IPS-NIHi11 (cell line): ENCODE data around the gene AMZ1.
"Not testable (repeated sequence)": the region's sequence is repeated elsewhere in the genome, so short reads cannot be mapped to it uniquely, and the experiment has no call there.

Experiments used
- DNase-seq: peaks from one replicate; pipeline ENCODE4 v3.0.0; 2012; ENCODE audit warnings: mixed read lengths, low spot score

Gene AMZ1

DNA sequence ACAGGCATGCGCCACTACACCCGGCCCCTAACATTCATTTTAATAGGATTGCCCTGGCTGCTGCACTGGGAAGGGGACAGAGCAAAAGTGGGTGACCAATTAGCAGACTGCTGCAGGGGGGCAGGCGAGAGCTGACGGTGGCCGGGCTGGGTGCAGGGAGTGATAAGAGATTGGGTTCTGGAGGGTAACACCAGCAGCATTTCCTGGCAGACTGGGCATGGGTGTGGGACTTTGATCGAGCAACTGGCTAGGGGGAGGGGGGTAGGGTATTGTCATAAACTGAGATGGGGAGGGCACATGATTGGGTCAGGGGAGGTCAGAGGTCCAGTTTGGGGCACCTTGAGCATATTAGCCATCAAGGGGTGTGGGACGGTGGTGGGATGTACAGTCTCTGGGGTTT lies 20.2 kb upstream of the AMZ1 start:
- no peak for DNase-seq

DNA sequence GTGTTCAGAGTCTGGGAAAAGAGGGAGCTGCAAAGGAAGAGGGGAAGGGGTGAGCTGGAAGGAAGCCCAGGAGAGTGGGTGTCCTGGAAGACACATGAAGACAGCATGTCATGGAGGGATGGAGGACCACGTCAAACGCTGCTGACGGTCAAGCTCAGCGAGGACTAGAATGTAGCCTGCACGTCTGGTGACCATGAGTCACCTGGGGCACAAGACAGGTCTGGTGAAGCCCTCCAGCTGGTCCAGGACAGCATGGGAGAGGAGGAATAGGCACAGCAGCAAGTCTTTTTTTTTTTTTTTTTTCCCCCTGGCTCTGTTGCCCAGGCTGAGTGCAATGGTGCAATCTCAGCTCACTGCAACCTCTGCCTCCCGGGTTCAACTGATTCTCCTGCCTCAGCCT lies 19.6 kb upstream of the AMZ1 start:
- no peak for DNase-seq

DNA sequence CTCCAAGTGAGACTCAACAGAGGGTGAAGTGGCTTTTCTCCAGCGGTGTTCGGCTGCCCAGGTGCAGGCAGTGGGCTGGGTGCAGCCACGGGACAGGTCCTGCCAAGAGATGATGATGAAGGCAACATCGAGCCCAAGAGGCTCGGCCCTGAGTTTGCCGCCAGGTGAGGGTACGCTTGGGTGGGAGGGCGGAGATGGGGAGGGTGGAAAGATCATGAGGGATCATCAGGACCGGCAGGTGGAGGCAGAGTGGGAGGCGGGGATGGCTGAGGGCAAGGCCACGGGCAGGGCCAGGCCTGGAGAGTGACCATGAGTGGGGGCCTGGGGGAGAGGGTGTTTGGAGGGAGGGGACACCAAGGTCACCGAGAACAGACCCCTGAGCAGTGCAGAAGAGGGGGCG lies 17.8 kb upstream of the AMZ1 start:
- DNase-seq: no peak

DNA sequence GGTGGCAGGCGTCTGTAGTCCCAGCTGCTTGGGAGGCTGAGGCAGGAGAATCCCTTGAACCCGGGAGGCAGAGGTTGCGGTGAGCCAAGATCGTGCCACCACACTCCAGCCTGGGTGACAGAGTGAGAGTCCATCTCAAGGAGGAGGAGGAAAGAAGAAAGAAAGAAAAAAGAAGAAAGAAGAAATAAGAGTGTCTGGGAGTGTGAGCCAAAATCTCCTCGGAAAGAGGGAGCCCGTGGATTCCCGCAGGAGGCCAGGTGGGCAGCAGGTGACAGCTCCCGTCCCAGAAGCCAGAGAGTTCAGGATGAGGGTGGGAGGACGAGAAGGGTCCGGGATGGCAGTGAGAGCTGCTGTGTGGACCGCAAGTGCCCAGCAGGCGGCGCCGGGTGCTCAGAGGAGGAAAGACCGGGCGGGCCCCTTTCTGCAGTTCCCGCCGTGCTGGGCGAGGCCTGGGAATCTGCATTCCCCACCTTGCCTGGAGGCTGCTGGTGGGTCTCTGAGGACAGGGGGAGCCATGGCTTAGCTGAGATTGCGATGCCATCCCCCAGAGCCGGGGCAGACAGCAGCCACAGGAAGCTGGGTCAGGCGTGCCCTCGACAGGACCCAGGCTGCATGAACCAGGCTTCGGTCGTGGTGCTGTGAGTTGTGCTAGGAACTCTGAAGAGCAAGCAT lies 17.1 kb upstream of the AMZ1 start:
- peak; percentile 91 for DNase-seq

DNA sequence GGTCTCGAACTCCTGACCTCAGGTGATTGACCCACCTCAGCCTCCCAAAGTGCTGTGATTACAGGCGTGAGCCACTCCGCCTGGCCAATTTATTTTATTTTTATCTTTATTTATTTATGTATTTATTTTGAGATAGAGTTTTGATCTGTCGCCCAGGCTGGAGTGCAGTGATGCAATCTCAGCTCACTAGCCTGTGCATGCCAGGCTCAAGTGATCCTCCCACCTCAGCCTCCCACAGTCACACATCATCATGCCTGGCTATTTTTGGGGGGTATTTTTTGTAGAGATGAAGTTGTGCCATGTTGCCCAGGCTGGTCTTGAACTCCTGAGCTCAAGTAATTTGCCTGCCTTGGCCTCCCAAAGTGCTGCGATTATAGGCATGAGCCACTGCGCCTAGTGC lies 14.8 kb upstream of the AMZ1 start:
- DNase-seq: not testable (repeated sequence)

DNA sequence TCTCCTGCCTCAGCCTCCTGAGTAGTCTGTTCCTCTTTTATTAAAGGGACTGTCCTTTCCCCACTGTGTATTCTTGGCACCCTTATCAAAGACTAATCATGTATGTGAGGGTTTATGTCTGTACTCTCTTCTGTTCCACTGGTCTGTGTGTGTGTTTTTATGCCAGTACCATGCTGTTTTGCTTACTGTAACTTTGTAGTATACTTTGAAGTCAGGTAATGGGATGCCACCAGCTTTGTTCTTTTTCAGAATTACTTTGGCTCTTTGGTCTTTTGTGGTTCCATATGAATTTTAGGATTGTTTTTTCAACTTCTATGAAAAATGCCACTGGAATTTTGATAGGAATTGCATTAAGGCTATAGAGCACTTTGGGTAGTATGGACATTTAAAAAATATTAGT lies 14.1 kb upstream of the AMZ1 start:
- DNase-seq: no peak

DNA sequence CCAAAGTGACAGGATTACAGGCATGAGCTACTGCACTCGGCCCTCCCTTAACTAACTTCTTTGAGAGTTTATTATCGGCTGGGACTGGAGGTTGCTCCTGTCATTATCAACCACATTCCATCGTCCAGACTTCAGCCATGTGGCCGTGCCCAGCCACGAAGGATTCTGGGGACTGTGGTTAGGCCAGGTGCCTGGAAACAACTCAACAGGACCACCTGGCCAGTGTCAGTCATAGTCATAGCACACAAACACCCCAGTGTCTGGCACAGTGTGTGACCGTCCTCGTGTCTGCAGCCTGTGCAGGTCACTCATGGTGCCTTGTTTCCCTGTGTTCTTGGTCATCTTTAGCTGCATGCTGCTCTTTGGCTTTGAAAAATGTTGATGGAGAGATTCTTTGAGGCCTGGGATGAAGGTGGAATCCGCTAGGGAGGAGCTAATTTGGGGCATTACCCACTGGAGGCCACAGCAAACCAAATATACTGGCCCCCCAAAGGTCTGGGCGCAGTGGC lies 12.7 kb upstream of the AMZ1 start:
- DNase-seq: no peak

DNA sequence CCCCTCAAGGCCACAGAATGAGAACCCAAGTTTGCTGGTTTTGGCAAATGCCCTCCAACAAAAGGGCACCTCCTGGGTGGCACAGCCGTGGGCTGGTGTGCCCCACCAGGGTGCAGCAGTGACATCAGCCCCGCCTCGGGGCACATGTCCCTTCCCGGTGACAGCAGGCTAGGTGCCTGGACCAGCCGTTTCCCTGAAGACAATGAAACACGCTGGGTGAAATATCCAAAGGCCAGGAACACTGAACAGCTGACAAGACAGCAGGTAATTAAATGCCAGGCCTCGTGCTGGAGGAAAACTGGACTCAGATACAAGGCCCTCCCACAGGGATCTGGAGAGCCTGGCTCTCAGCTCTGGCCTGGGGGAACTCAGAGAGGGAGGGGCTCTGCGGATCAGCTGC lies 11.4 kb upstream of the AMZ1 start:
- DNase-seq: not testable (repeated sequence)

DNA sequence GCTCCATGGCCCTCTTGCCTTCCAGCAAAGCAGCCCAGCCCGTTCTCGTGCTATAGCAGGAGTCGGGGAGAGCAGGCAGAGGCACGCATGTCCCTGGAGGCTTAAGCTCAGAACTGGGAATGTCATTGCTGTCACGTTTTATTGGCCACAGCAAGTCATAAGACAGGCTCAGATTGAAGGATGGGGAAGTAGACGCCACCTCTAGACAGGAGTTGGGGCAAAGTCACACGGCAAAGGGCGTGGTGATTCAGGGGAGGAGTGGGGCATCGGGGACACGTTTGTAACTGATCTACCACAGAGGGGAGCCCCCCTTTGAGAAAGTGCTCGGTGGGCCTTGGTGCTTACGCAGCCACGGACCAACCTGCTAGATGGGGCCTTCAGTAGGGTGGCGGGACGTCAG lies 9.5 kb upstream of the AMZ1 start:
- not testable (repeated sequence) for DNase-seq

DNA sequence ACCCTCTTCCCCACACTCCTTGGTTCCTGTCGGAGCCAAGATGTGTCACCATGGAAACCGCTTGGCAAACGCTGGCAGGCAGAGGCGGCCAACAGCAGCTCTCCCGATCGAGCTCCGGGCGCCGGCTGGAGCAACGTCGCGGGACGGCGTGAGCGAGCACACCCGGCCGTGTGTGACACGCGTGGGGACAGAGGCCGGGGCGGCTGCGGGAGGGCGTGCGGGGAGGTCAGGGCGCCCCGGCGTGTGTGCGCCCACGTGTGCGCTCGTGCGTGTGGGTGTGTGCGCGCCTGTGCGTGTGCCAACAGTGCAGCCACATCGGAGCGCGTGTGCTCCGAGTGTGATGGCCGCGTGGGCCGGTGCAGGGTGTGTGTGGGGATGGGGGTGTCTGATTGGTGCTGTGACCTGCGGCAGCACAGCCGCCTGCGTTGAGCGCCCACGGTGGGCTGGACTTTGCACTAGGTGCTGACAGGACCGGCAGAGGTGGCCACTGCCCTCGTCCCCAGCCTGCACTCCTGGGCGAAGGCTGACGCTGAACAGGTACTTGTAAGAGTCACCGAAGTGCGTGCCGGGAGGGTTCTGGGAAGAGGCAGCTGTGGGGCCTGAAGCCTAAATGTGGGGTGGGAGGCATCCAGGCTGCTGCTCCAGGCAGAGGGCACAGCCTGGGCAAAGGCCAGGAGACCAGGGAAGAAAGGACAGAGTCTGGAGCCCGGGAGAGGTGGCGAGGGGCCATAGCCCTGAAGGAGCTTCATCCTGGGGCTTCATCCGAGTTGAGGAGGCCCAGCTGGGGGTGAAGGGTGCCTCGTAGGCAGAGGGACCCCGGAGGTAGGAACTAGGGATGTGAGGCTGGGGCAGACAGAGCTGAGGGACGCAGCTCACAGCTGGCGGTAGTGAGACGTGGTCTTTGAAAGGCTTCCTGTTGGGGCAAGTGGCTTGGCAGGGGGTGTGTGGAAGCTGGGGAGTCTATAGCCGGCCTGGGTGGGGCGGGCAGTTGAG lies 8.6 kb upstream of the AMZ1 start:
- not testable (repeated sequence) for DNase-seq

DNA sequence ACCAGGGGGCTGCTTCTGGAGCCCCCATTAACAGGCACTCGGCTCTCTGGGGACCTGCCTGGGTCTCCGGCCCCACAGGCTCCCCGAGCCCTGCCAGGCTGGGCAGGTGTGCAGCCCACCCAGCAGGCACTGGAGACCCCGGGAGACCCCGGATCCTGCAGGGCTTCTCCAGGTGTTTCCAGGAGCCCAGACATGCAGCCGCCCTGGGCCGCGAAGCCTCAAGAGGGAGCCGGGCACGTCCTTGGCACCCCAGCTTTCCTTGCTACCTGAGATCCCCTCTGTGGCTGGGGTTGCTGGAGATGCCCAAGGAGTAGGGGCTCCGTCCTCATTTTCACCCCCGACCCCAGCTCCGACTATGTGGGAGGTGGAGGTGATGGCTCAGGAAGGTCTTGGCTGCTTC lies 7.7 kb upstream of the AMZ1 start:
- DNase-seq: no peak

DNA sequence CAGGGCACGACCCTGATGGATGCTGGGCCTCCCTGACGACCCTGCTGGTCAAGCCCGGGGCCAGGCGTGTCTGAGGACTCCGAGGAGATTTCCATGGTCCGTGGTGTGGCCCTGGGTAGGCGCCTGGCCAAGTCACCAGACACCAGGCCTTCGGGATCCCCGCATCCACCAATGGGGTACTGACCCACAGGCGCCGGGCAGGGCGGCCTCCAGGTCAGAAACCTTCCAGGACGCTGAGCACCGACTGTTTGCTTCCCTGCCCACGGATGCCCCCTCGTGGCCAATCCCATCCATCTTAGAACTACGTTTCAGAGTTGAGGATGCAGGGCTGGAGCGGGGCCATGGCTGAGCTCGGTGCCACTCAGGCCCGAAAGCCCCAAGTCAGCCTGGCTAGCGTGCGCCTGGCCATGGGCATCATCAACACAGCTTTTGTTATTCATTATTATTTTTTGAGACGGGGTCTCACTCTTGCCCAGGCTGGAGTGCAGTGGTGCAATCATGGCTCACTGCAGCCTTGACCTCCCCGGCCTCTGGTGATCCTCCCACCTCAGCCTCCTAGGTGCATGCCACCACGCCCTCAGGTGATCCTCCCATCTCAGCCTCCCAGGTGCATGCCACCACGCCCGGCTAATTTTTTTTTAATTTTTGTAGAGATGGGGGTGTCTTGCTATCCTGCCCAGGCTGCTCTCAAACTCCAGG lies 7.1 kb upstream of the AMZ1 start:
- DNase-seq: peak; percentile 93

DNA sequence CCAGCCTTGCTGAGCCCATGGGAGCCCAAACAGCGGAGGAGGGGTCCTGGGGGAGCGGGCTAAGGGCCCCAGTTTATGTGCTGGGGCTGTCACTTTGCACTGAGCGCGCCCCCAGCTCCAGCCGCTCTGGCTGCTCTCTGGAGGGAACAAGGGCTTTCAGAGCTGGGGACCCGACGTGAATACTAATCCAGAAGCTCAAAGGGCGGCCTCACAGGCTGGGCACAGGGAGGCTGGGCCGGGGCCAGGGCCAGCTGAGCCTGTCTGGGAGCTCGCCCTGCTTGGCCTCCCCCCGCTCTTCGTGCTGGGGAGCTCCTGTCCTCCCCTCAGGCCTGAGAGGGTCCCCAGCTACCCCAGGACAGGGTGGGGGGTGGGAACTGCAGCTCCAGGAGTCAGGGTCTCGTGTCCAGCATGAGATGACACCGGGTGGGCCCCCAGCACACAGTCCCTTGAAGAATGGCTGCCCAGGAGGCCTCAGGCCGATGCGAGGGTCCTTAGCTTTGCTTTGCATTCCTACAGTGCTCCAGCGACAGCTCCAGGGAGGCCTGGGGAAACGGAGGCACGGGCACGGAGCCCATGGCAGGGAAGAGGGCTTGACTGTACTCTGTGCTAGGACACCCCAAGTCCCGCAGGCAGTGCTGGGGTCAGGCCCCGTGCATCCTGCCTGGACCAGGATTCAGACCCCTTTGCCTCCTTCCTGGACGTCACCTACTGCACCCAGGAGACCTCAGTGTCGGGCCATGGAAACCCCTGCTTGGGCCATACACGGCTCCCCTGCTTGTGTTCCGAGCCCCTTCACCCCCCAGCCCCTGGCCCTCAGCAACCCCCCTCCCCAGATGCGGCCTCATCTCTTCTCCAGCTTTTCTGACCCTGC lies 5.8 kb upstream of the AMZ1 start:
- no peak for DNase-seq

DNA sequence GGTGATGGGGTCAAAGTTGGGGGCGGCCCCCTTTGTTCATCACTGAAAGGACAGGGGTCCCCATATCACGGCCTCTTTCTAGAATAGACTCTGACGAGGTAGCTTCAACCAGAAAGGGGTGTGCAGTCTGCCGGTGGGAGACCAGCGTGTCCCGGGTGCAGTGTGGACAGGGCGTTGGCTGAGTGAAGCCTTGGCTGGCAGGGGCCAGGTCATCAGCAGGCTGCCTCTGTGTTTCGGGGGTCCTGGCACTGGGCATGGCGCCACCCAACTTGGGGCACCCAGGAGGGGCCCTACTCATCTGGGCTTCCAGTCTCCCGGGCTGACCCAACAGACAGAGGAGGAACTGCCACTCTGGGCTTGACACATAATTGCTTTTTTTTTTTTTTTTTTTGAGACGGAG lies 3.5 kb upstream of the AMZ1 start:
- no peak for DNase-seq

DNA sequence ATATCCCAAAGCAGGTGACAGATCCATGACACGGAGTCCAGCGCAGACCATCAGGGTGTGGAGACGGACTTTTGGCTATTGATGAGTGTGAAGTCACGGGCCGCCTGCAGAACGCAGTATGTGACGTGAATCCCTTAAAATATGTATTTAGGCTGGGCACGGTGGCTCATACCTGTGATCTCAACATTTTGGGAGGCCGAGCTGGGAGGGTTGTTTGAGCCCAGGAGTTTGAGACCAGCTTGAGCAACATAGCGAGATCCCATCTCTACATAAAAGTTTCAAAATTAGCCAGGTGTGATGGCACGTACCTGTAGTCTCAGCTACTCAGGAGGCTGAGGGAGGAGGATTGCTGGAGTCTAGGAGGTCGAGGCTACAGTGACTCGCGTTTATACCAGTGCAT lies 1.9 kb upstream of the AMZ1 start:
- DNase-seq: no peak

DNA sequence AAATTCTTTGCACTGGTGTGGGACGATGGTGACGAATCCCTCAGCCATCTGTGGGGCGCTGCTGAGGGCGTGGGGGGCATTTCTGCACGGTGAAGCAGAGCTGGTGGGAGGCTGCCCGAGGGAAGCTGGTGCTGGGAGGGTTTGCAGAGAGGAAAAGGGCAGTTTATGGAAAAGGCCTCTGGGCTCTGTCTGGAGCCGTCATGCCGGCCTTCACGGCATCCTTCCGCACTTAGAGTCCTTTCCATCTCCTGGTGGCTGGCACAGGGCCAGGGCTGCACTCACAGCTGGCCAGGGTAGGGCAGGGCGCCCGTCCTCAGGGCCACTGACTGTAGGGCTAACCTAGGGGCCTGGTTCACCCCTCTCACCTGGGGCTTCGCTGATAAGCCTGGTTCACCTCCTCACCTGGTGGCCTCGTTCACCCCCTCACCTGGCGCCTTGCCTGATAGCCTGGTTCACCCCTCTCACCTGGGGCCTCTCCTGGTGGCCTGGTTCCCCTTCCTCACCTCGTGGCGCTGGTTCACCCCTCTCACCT lies 598 bp upstream of the AMZ1 start:
- DNase-seq: no peak

DNA sequence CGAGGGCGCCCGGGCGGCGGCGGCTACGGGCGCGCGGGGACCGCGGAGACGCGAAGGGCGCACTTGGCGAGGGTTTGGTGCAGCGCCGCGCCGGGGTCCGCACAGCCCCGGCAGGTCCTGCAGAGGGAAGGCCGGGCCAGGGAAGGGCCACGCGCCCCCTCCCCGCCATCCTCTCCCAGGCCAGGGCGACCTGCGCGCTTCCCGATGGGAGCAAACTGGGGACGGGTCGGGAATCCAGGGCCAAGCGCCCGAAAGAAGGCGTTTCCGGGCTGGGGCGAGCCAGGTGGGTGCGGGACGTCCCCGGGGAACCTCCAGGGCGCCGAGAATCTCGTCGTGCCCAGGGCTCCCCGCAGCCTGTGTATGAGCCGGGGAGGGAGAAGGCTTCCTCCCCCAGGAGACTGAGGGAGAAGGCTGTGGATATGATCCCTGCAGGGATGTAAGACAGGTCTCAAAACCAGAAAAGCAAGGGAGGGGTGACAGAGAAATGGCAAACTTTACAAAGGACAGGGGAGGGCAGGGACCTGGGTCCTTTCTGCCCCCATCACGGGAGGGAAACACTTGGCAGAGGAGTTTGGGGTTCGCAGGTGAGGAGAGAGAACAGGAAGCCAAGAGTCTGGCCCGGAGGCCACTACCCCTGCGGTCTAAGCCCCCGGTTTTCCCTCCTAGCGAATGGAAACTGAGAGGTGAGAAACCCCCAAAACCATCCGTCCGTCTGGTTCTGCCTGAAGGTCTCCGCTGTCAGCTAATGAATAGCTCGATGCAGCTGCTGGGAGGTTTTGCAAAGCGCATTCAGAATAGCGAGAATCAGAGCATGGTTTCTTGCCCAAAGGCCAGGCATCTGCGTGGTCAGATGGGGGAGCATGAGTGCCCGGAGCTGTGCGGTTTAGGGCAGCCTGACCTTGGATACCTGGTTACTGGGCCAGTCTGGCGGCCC lies 674 bp downstream of the AMZ1 start:
- DNase-seq: no peak

DNA sequence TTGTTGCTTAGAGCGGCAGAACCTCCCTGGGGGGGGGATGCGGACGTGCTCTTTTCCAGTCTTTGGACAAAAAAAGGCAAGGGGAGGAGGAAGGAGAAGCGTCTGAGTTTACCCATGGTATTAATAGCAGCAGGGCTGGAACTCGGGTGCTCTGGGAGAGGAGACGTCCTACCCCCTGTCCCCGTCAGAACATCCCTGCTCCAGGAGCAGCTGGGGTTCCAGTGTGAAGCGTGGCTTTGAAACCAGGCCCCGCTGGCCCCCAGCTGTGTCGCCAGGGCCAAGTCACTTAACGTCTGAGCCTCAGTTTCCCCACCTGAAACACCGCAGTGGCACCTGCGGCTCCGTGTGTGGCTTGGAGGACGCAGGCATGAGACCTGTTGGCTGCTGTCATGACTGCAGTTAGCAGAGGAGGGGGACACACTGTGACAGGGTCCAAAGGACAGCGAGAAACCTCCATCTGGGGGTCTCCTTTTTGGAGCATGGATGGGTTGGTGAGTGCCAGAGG lies 1.4 kb downstream of the AMZ1 start:
- DNase-seq: no peak

DNA sequence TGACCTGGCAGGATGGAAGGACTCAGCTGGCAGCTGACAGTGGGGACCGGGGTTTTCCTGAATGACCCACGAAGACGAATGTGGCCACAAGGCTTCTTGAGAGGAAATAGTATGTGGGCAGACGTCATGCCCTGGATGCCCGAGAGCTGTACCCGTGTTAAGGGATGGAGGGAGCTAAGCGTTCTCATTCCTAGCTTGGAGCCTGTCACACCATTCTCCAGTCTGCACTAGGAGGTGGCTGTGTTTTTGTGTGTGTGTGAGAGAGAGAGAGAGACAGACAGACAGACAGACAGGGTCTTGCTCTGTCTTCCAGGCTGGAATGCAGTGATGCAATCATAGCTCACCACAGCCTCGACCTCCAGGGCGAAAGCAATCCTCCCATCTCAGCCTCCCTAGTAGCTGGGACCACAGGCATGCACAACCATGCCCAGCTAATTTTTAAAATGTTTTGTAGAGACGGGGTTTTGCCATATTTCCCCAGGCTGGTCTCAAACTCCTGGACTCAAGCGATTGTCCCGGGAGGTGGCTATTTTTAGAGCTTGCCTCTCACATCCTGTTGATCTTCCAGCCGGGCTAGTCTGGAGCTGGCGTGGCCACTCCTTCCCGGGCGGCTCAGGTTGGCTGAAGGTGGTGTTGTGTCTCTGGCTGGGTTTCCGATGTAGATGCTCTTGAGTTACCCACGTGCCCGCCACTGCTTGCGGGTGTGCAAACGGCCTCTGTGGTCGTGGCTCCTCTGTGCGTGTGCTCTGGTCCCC lies 2.1 kb downstream of the AMZ1 start:
- no peak for DNase-seq
